ENCODE data around the gene FAM184B. TPM values are rescaled to one million over a fixed set of nuclear protein-coding genes. Genes with fewer than 3 reads are reported as not detected.

Gene FAM184B
- polyA plus RNA-seq, 1 donor: 0.04 TPM

DNA sequence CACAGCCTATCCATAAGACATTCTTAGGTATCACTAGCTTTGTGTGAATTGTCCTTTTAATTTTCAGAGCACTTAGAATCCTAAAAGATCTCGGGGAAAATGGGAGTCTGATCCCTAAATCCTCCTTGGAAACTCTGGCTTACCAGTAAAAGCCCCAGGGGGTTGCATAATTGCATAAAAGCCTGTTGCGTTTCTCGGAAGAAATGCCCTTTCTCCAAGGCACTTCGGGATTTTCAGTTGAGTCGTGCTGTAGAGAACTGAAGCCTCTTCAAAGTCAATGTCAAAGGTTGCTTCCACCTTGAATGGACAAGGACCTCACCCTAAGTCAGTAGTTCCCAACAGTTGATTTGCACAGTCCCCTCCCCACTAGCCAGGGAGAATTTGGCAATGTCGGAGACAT, 20.8 kb downstream of the FAM184B start:
- no peak for DNase-seq
- Histone ChIP-seq H3K36me3 (ENCODE audit: control insufficient read depth, insufficient read depth, low read length) (no peaks in the 10 kb centered on the region), H3K27ac (ENCODE audit: low read length) (no peak overlapping the region), H3K4me3 (ENCODE audit: low read length) (no peak overlapping the region), H3K4me1 (ENCODE audit: control insufficient read depth, insufficient read depth, low read length) (no peaks in the 10 kb centered on the region), H3K27me3 (ENCODE audit: control insufficient read depth, insufficient read depth, low read length) (peaks cover 2% of the 10 kb centered on the region), H3K9me3 (ENCODE audit: control insufficient read depth, low read depth, low read length) (no peaks in the 10 kb centered on the region)
- WGBS (ENCODE audit: insufficient coverage, low lambda C conversion rate): no CpG with 5 or more reads among the region's 6 CpGs

DNA sequence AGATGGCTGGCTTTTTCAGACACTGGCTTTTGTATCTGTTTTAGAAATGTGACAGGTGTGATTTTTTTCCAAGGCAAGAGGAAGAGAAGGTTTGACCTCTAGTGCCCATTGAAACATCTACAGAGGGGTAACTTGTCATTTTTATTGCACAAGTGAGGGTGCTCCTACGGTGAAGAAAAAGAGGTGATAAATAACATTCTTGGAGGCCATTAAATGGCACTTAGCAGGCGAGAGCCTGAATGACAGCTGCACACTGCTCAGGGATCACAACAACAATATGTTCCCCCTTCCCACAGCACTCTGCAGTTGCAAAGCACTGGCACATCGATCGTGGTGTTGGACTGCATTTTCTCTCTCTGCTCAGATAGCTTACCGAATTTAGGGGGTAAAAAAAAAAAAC, 22.9 kb downstream of the FAM184B start:
- DNase-seq: no peak
- no peaks in the 10 kb centered on the region for H3K36me3 ChIP-seq (ENCODE audit: control insufficient read depth, insufficient read depth, low read length)
- H3K4me3 ChIP-seq (ENCODE audit: low read length): no peak overlapping the region
- H3K27me3 ChIP-seq (ENCODE audit: control insufficient read depth, insufficient read depth, low read length): peaks cover 2% of the 10 kb centered on the region
- H3K27ac ChIP-seq (ENCODE audit: low read length): no peak overlapping the region
- no peaks in the 10 kb centered on the region for H3K9me3 ChIP-seq (ENCODE audit: control insufficient read depth, low read depth, low read length)
- H3K4me1 ChIP-seq (ENCODE audit: control insufficient read depth, insufficient read depth, low read length): no peaks in the 10 kb centered on the region
- no CpG with 5 or more reads among the region's 5 CpGs for WGBS (ENCODE audit: insufficient coverage, low lambda C conversion rate)

DNA sequence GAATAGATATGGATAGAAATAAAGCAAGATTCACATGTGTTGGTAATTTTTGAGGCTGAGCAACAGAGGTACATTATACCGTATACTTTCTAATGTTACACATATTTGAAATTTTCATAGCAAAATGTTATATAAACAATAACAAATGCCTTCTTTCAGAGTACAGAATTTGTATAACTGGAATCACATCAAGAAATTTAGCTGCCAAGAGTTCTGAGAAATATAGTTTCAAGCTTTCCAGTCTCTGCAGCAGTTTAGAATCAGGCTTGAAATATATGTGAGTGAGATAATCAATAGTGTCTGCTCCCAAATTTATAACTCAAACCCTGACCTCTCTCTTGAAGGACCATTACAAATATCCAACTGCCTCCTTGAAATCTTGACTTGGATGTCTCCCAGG, 23.8 kb downstream of the FAM184B start:
- no peak overlapping the region for H3K4me3 ChIP-seq (ENCODE audit: low read length)
- no peaks in the 10 kb centered on the region for H3K9me3 ChIP-seq (ENCODE audit: control insufficient read depth, low read depth, low read length)
- peaks cover 2% of the 10 kb centered on the region for H3K27me3 ChIP-seq (ENCODE audit: control insufficient read depth, insufficient read depth, low read length)
- DNase-seq: no peak
- no peak overlapping the region for H3K27ac ChIP-seq (ENCODE audit: low read length)
- H3K36me3 ChIP-seq (ENCODE audit: control insufficient read depth, insufficient read depth, low read length): no peaks in the 10 kb centered on the region
- H3K4me1 ChIP-seq (ENCODE audit: control insufficient read depth, insufficient read depth, low read length): no peaks in the 10 kb centered on the region
- 67% methylated on average over 1 of the region's 1 CpG for WGBS (ENCODE audit: insufficient coverage, low lambda C conversion rate)

- H3K36me3 ChIP-seq (ENCODE audit: control insufficient read depth, insufficient read depth, low read length): no peaks in the 10 kb centered on the region
- H3K4me1 ChIP-seq (ENCODE audit: control insufficient read depth, insufficient read depth, low read length): no peaks in the 10 kb centered on the region
- H3K27ac ChIP-seq (ENCODE audit: low read length): no peak overlapping the region
- no peak overlapping the region for H3K4me3 ChIP-seq (ENCODE audit: low read length)
- peaks cover 2% of the 10 kb centered on the region for H3K27me3 ChIP-seq (ENCODE audit: control insufficient read depth, insufficient read depth, low read length)
- H3K9me3 ChIP-seq (ENCODE audit: control insufficient read depth, low read depth, low read length): no peaks in the 10 kb centered on the region
- WGBS (ENCODE audit: insufficient coverage, low lambda C conversion rate): 70% methylated on average over 2 of the region's 2 CpGs
- no peak for DNase-seq
These were observed 27.8 kb downstream of the FAM184B start for GRCh38 chr4:17753646-17754045.

DNA sequence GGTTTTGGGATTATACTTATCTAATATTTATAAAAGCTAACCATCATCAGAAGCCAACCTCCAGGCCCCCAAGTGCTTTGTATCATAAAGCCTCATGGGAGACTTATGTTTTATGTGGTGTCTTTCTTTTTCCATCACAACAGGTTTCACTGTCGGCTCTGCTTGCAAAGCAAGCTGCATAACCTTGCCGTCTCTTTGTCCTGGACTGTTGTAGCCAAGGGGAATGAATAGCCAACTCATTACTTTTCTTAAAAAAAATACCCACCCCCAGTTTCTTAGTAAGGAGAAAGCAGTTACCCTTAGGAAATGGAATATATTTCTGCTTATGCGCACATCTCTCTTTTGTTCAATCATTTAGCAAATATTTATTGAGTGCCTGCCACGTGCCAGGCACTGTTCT, 40.7 kb downstream of the FAM184B start:
- H3K4me3 ChIP-seq (ENCODE audit: low read length): no peak overlapping the region
- WGBS (ENCODE audit: insufficient coverage, low lambda C conversion rate): no CpG with 5 or more reads among the region's 4 CpGs
- no peaks in the 10 kb centered on the region for H3K9me3 ChIP-seq (ENCODE audit: control insufficient read depth, low read depth, low read length)
- no peaks in the 10 kb centered on the region for H3K27me3 ChIP-seq (ENCODE audit: control insufficient read depth, insufficient read depth, low read length)
- no peaks in the 10 kb centered on the region for H3K4me1 ChIP-seq (ENCODE audit: control insufficient read depth, insufficient read depth, low read length)
- no peak overlapping the region for H3K27ac ChIP-seq (ENCODE audit: low read length)
- H3K36me3 ChIP-seq (ENCODE audit: control insufficient read depth, insufficient read depth, low read length): no peaks in the 10 kb centered on the region
- no peak for DNase-seq

- Histone ChIP-seq H3K4me1 (ENCODE audit: control insufficient read depth, insufficient read depth, low read length) (no peaks in the 10 kb centered on the region), H3K9me3 (ENCODE audit: control insufficient read depth, low read depth, low read length) (no peaks in the 10 kb centered on the region), H3K4me3 (ENCODE audit: low read length) (no peak overlapping the region), H3K36me3 (ENCODE audit: control insufficient read depth, insufficient read depth, low read length) (no peaks in the 10 kb centered on the region), H3K27ac (ENCODE audit: low read length) (no peak overlapping the region), H3K27me3 (ENCODE audit: control insufficient read depth, insufficient read depth, low read length) (no peaks in the 10 kb centered on the region)
- no peak for DNase-seq
- no CpG with 5 or more reads among the region's 2 CpGs for WGBS (ENCODE audit: insufficient coverage, low lambda C conversion rate)
These were observed 44.9 kb downstream of the FAM184B start for GRCh38 chr4:17736484-17736883.

DNA sequence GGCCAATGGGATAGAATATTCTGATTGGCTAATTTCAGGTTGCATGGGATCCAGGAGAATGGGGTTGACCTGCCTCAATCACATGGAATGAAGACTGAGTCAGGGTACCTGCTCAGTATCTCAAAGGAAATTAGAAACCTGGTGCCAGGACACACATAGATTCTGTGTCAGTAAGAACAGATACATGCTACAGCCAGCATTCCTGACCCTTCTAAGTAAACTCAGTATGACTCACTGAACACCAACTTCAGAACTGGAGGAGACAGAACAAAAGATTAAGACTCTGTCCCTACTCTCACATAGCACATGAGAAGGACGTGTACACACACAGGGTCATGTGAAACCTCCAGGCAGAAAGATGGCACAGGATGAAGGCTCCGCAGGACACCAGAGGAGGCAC, 54.5 kb downstream of the FAM184B start:
- Histone ChIP-seq H3K9me3 (ENCODE audit: control insufficient read depth, low read depth, low read length) (no peaks in the 10 kb centered on the region), H3K27me3 (ENCODE audit: control insufficient read depth, insufficient read depth, low read length) (no peaks in the 10 kb centered on the region), H3K27ac (ENCODE audit: low read length) (no peak overlapping the region), H3K4me1 (ENCODE audit: control insufficient read depth, insufficient read depth, low read length) (no peaks in the 10 kb centered on the region), H3K36me3 (ENCODE audit: control insufficient read depth, insufficient read depth, low read length) (no peaks in the 10 kb centered on the region), H3K4me3 (ENCODE audit: low read length) (no peak overlapping the region)
- no CpG with 5 or more reads among the region's 2 CpGs for WGBS (ENCODE audit: insufficient coverage, low lambda C conversion rate)
- DNase-seq: no peak

DNA sequence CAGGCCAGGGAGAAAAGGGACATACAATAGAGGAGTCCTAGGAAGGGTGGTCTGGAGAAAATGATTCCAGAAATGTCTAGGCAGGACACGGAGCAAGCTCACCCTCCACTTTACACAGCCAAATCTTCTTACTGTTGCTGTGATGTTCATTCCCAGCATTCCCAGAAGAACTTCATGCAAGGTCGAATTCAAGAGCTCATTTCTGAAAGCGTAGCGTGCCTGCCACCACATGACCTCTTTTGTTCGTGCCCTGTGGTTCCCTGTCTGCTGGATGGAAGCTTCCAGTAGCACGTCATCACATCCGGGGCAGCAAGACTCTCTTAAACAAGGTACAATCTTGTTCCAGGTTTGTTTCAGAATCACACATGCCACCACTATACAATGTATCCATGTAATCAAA, 57.8 kb downstream of the FAM184B start:
- H3K4me3 ChIP-seq (ENCODE audit: low read length): no peak overlapping the region
- WGBS (ENCODE audit: insufficient coverage, low lambda C conversion rate): no CpG with 5 or more reads among the region's 7 CpGs
- no peaks in the 10 kb centered on the region for H3K9me3 ChIP-seq (ENCODE audit: control insufficient read depth, low read depth, low read length)
- DNase-seq: no peak
- H3K4me1 ChIP-seq (ENCODE audit: control insufficient read depth, insufficient read depth, low read length): no peaks in the 10 kb centered on the region
- no peaks in the 10 kb centered on the region for H3K27me3 ChIP-seq (ENCODE audit: control insufficient read depth, insufficient read depth, low read length)
- no peaks in the 10 kb centered on the region for H3K36me3 ChIP-seq (ENCODE audit: control insufficient read depth, insufficient read depth, low read length)
- H3K27ac ChIP-seq (ENCODE audit: low read length): no peak overlapping the region

- no peaks in the 10 kb centered on the region for H3K36me3 ChIP-seq (ENCODE audit: control insufficient read depth, insufficient read depth, low read length)
- peaks cover under 1% of the 10 kb centered on the region for H3K27me3 ChIP-seq (ENCODE audit: control insufficient read depth, insufficient read depth, low read length)
- H3K27ac ChIP-seq (ENCODE audit: low read length): no peak overlapping the region
- WGBS (ENCODE audit: insufficient coverage, low lambda C conversion rate): no CpG with 5 or more reads among the region's 3 CpGs
- no peaks in the 10 kb centered on the region for H3K4me1 ChIP-seq (ENCODE audit: control insufficient read depth, insufficient read depth, low read length)
- H3K9me3 ChIP-seq (ENCODE audit: control insufficient read depth, low read depth, low read length): no peaks in the 10 kb centered on the region
- no peak for DNase-seq
- no peak overlapping the region for H3K4me3 ChIP-seq (ENCODE audit: low read length)
These were observed 59.1 kb downstream of the FAM184B start for GRCh38 chr4:17722356-17722700.

- Histone ChIP-seq H3K9me3 (ENCODE audit: control insufficient read depth, low read depth, low read length) (no peaks in the 10 kb centered on the region), H3K27ac (ENCODE audit: low read length) (no peak overlapping the region), H3K27me3 (ENCODE audit: control insufficient read depth, insufficient read depth, low read length) (peaks cover 2% of the 10 kb centered on the region), H3K36me3 (ENCODE audit: control insufficient read depth, insufficient read depth, low read length) (no peaks in the 10 kb centered on the region), H3K4me3 (ENCODE audit: low read length) (no peak overlapping the region), H3K4me1 (ENCODE audit: control insufficient read depth, insufficient read depth, low read length) (no peaks in the 10 kb centered on the region)
- DNase-seq: no peak
- WGBS (ENCODE audit: insufficient coverage, low lambda C conversion rate): no CpG with 5 or more reads among the region's 16 CpGs
These were observed 59.7 kb downstream of the FAM184B start for GRCh38 chr4:17721496-17722355.

GRCh38 chr4:17719106-17719505, 62.3 kb downstream of the FAM184B start:
- Histone ChIP-seq H3K4me3 (ENCODE audit: low read length) (no peak overlapping the region), H3K27me3 (ENCODE audit: control insufficient read depth, insufficient read depth, low read length) (peaks cover 2% of the 10 kb centered on the region), H3K36me3 (ENCODE audit: control insufficient read depth, insufficient read depth, low read length) (no peaks in the 10 kb centered on the region), H3K4me1 (ENCODE audit: control insufficient read depth, insufficient read depth, low read length) (no peaks in the 10 kb centered on the region), H3K27ac (ENCODE audit: low read length) (no peak overlapping the region), H3K9me3 (ENCODE audit: control insufficient read depth, low read depth, low read length) (no peaks in the 10 kb centered on the region)
- DNase-seq: no peak
- WGBS (ENCODE audit: insufficient coverage, low lambda C conversion rate): no CpG with 5 or more reads among the region's 5 CpGs
